Activated naive CD8-positive, alpha-beta T cell treated with anti-CD3 and anti-CD28 coated beads for 36 hours (primary cell): ENCODE measurements around the gene SRRT. TPM values are rescaled to one million over a fixed set of nuclear protein-coding genes. Genes with fewer than 3 reads are reported as not detected.

ENCODE experiments used
- DNase-seq: peaks from one replicate; pipeline ENCODE4 v3.0.0; 2021
- H3K27ac Mint-ChIP-seq: one replicate; pipeline ENCODE4 v1.8.0; 2022; ENCODE audit warnings: mild to moderate bottlenecking, moderate library complexity, mixed read lengths
- H3K27me3 Mint-ChIP-seq: one replicate; pipeline ENCODE4 v1.8.0; 2022; ENCODE audit warnings: mild to moderate bottlenecking, mixed read lengths
- H3K36me3 Mint-ChIP-seq: one replicate; pipeline ENCODE4 v1.8.0; 2021; ENCODE audit warnings: mild to moderate bottlenecking, mixed read lengths
- H3K4me1 Mint-ChIP-seq: one replicate; pipeline ENCODE4 v1.8.0; 2021; ENCODE audit warnings: mixed read lengths
- H3K4me3 Mint-ChIP-seq: one replicate; pipeline ENCODE4 v1.8.0; 2022; ENCODE audit warnings: mild to moderate bottlenecking, moderate library complexity, mixed read lengths
- H3K9me3 Mint-ChIP-seq: one replicate; pipeline ENCODE4 v1.8.0; 2022; ENCODE audit warnings: mixed read lengths
- total RNA-seq, 2 experiments: library from RNA; stranded (reverse); gene quantifications; one replicate each; pipeline ENCODE4 v1.2.3, GENCODE V29; 2021

SRRT gene
- total RNA-seq: 100 to 1,000 TPM; 296 to 297 TPM

GRCh38 chr7:100874577-100875355 is at the start of gene SRRT:
TSS of gene SRRT (plus strand) at chr7:100875103. CDS start at chr7:100875591, 488 bp downstream.
- peak; percentile 98 for DNase-seq
- peak within 1 kb of the TSS; percentile 98 for H3K27ac Mint-ChIP-seq
- H3K36me3 Mint-ChIP-seq: peaks cover 69% of the 10 kb centered on the region
- H3K9me3 Mint-ChIP-seq: no peaks in the 10 kb centered on the region
- H3K4me1 Mint-ChIP-seq: peaks cover 38% of the 10 kb centered on the region
- H3K4me3 Mint-ChIP-seq: peak within 1 kb of the TSS; percentile 97
- no peaks in the 10 kb centered on the region for H3K27me3 Mint-ChIP-seq

GRCh38 chr7:100825215-100825671 is 49.7 kb upstream of the SRRT start:
- no peak for DNase-seq
- Mint-ChIP-seq H3K27me3 (peaks cover 41% of the 10 kb centered on the region), H3K4me3 (no peak overlapping the region), H3K9me3 (no peaks in the 10 kb centered on the region), H3K36me3 (peaks cover 2% of the 10 kb centered on the region), H3K27ac (no peak overlapping the region), H3K4me1 (peaks cover 19% of the 10 kb centered on the region)

GRCh38 chr7:100825751-100826513 is 49.0 kb upstream of the SRRT start:
- peaks cover 41% of the 10 kb centered on the region for H3K27me3 Mint-ChIP-seq

GRCh38 chr7:100826514-100827329 is 48.2 kb upstream of the SRRT start:
- peaks cover 2% of the 10 kb centered on the region for H3K36me3 Mint-ChIP-seq
- no peak overlapping the region for H3K27ac Mint-ChIP-seq
- peak overlapping the region; percentile 51 for H3K4me3 Mint-ChIP-seq
- peak; percentile 12 for DNase-seq
- H3K4me1 Mint-ChIP-seq: peaks cover 19% of the 10 kb centered on the region
- peaks cover 41% of the 10 kb centered on the region for H3K27me3 Mint-ChIP-seq
- H3K9me3 Mint-ChIP-seq: no peaks in the 10 kb centered on the region

More at GRCh38 chr7:100825751-100826513, 49.0 kb upstream of the SRRT start:
- H3K36me3 Mint-ChIP-seq: peaks cover 2% of the 10 kb centered on the region
- no peak for DNase-seq
- no peaks in the 10 kb centered on the region for H3K9me3 Mint-ChIP-seq
- H3K27ac Mint-ChIP-seq: no peak overlapping the region
- peaks cover 19% of the 10 kb centered on the region for H3K4me1 Mint-ChIP-seq
- H3K4me3 Mint-ChIP-seq: peak overlapping the region; percentile 51

GRCh38 chr7:100827330-100828226 is 47.3 kb upstream of the SRRT start, which contains the start of gene EPHB4:
TSS of gene EPHB4 (minus strand) at chr7:100827523. CDS start at chr7:100827030, 493 bp downstream.
- Mint-ChIP-seq H3K4me1 (peaks cover 19% of the 10 kb centered on the region), H3K27me3 (peaks cover 41% of the 10 kb centered on the region), H3K9me3 (no peaks in the 10 kb centered on the region), H3K27ac (no peak within 1 kb of the TSS), H3K4me3 (peak within 1 kb of the TSS; percentile 73), H3K36me3 (peaks cover 2% of the 10 kb centered on the region)
- DNase-seq: no peak

- Mint-ChIP-seq H3K4me1 (peaks cover 19% of the 10 kb centered on the region), H3K27me3 (peaks cover 41% of the 10 kb centered on the region), H3K36me3 (peaks cover 2% of the 10 kb centered on the region), H3K27ac (no peak overlapping the region), H3K9me3 (no peaks in the 10 kb centered on the region), H3K4me3 (no peak overlapping the region)
- DNase-seq: no peak
Observed at GRCh38 chr7:100829150-100829716, 45.7 kb upstream of the SRRT start.

GRCh38 chr7:100830396-100830795 is 44.5 kb upstream of the SRRT start:
- peaks cover 2% of the 10 kb centered on the region for H3K36me3 Mint-ChIP-seq
- H3K9me3 Mint-ChIP-seq: no peaks in the 10 kb centered on the region
- peaks cover 18% of the 10 kb centered on the region for H3K4me1 Mint-ChIP-seq

GRCh38 chr7:100832281-100832633 is 42.6 kb upstream of the SRRT start:
- Mint-ChIP-seq H3K4me1 (peaks cover 12% of the 10 kb centered on the region), H3K27ac (no peak overlapping the region), H3K36me3 (peaks cover 3% of the 10 kb centered on the region)

More at GRCh38 chr7:100830396-100830795, 44.5 kb upstream of the SRRT start:
- H3K4me3 Mint-ChIP-seq: no peak overlapping the region
- peaks cover 32% of the 10 kb centered on the region for H3K27me3 Mint-ChIP-seq
- no peak for DNase-seq
- H3K27ac Mint-ChIP-seq: no peak overlapping the region

GRCh38 chr7:100835903-100836811 is 38.7 kb upstream of the SRRT start:
- Mint-ChIP-seq H3K36me3 (peaks cover 1% of the 10 kb centered on the region), H3K27me3 (no peaks in the 10 kb centered on the region), H3K4me3 (peak overlapping the region; percentile 8), H3K9me3 (no peaks in the 10 kb centered on the region), H3K27ac (no peak overlapping the region), H3K4me1 (peaks cover 6% of the 10 kb centered on the region)
- no peak for DNase-seq

More at GRCh38 chr7:100832281-100832633, 42.6 kb upstream of the SRRT start:
- H3K27me3 Mint-ChIP-seq: peaks cover 19% of the 10 kb centered on the region
- no peaks in the 10 kb centered on the region for H3K9me3 Mint-ChIP-seq
- no peak overlapping the region for H3K4me3 Mint-ChIP-seq
- no peak for DNase-seq

GRCh38 chr7:100836812-100837098 is 38.1 kb upstream of the SRRT start:
- no peak for DNase-seq
- peak overlapping the region; percentile 82 for H3K27ac Mint-ChIP-seq
- H3K27me3 Mint-ChIP-seq: no peaks in the 10 kb centered on the region
- H3K36me3 Mint-ChIP-seq: peaks cover 1% of the 10 kb centered on the region
- H3K4me3 Mint-ChIP-seq: peak overlapping the region; percentile 68
- H3K4me1 Mint-ChIP-seq: peaks cover 6% of the 10 kb centered on the region
- no peaks in the 10 kb centered on the region for H3K9me3 Mint-ChIP-seq

GRCh38 chr7:100837099-100837836 is 37.6 kb upstream of the SRRT start:
- Mint-ChIP-seq H3K9me3 (no peaks in the 10 kb centered on the region), H3K4me3 (peak overlapping the region; percentile 68), H3K4me1 (peaks cover 6% of the 10 kb centered on the region), H3K27ac (peak overlapping the region; percentile 82), H3K36me3 (peaks cover 1% of the 10 kb centered on the region), H3K27me3 (no peaks in the 10 kb centered on the region)
- peak; percentile 74 for DNase-seq

- H3K27me3 Mint-ChIP-seq: no peaks in the 10 kb centered on the region
Observed at GRCh38 chr7:100839361-100839760, 35.5 kb upstream of the SRRT start.

More at GRCh38 chr7:100839361-100839760, 35.5 kb upstream of the SRRT start:
- Mint-ChIP-seq H3K4me1 (peaks cover 6% of the 10 kb centered on the region), H3K9me3 (no peaks in the 10 kb centered on the region), H3K27ac (no peak overlapping the region), H3K36me3 (peaks cover 1% of the 10 kb centered on the region), H3K4me3 (no peak overlapping the region)
- no peak for DNase-seq
